NCI-H226 (cell line): ENCODE results near the gene CTDP1.

Experiments used
- DNase-seq: peaks from one replicate; pipeline ENCODE4 v3.0.0-alpha.2; 2015

CTDP1 gene

GRCh38 chr18:79801217-79801616 lies 121.6 kb downstream of the CTDP1 start:
- no peak for DNase-seq

- no peak for DNase-seq
Observed at GRCh38 chr18:79801641-79802040, 122.0 kb downstream of the CTDP1 start.

- no peak for DNase-seq
Observed at GRCh38 chr18:79802298-79802697, 122.7 kb downstream of the CTDP1 start.

- no peak for DNase-seq
Observed at GRCh38 chr18:79803611-79804051, 124.0 kb downstream of the CTDP1 start.
